Activated CD4-positive, CD25-positive, alpha-beta regulatory T cell treated with anti-CD3 and anti-CD28 coated beads, Interleukin-2, amount 50 U/mL, for 72 hours (primary cell): ENCODE data around the gene HMCN2.
"Not testable (repeated sequence)": the region's sequence is repeated elsewhere in the genome, so short reads cannot be mapped to it uniquely, and the experiment has no call there.

Source experiments
- DNase-seq: peaks from one replicate; pipeline ENCODE4 v3.0.0; 2021

Gene HMCN2

DNA sequence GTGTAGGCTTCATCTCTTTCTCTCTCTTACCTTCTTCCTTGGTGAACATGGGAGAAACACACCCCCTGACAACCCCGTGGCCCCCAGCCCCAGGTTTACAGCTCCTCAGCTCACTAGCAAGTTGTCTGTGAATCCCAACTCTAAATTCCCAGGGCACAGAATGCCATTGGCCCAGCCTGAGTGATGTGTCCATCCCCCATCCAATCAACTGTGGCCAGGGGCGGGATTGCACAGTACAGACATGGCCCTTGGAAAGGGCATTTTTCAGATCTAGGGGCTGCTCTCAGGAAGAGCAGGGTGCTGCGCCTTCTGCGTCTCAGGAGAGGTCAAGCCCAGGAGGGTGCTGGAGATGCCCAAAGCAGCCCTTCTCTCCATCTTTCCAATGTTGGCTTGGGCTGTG lies 131.0 kb downstream of the HMCN2 start:
- no peak for DNase-seq

DNA sequence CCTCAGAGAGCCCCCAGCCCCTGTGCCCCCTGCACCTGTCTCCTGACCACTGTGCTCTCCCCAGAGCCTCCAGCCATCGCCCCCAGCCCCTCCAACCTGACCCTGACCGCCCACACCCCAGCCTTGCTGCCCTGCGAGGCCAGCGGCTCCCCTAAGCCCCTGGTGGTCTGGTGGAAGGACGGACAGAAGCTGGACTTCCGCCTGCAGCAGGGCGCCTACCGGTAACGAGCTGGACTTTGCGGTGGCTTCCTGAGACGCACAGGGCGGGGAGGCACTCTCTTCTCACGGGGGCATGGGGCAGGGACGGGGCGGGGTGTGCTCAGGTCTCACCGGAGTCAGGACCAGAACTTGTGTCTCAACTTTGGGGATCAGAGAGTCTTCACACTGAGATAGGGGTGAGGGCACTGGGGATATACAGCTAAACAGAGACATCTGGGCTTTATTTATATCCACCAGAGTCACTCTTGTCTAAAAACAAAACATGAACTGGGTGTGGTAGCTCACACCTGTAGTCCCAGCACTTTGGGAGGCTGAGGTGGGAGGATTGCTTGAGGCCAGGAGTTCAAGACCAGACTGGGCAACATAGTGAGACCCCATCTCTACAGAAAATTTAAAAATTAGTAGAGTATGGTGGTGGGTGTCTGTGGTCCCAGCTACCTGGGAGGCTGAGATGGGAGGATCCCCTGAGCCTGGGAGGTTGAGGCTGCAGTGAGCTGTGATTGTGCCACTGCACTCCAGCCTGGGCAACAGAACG lies 133.1 kb downstream of the HMCN2 start:
- DNase-seq: no peak

DNA sequence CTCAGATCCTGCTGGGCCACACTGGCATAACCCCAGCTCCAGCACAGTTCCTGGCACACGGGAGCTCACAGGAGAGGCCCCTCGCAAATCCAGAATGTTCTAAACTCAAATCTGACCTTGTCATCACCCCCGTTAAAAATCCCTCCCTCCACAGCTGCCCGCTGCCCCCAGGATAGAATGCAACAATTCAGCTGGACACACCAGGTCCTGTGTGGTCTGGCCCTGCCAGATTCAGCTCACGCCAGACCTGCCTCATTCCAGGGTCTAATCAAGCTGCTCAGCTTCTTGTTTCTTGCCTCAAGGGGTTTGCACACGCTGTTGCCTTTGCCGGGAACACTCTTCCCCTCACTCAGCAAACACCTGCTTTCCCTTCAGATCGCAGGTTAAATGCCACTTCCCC lies 134.2 kb downstream of the HMCN2 start:
- no peak for DNase-seq

DNA sequence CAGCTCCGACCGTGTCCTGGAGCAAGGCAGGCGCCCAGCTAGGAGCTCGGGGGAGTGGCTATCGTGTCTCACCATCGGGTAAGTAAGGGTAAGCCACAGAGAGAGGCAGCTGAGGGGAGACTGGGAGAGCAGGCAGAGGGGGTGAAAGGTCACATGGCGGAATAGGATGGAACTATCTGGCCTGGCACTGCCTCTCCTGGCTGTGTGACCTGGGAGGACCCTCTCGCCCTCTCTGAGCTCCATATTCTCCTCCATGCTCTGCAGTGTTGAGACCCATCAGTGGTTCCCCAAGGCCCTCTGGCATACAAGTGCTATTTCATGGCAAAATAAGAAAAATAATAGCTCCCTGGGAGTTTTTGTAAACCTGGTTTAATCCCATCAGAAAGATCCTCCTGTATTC lies 135.3 kb downstream of the HMCN2 start:
- no peak for DNase-seq

DNA sequence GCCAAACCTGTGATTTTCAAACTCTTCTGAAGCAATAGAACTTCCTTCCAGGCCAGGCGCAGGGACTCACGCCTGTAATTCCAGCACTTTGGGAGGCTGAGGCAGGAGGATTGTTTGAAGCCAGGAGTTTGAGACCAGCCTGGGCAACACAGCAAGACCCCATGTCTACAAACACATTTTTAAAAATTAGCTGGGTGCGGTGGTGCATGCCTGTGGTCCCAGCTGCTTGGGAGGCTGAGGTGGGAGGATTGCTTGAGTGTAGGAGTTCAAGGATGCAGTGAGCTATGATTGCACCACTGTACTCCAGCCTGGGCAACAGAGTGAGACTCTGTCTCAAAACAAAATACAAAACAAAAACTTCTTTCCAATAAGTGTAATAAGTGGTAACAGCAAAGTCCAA lies 136.2 kb downstream of the HMCN2 start:
- not testable (repeated sequence) for DNase-seq

DNA sequence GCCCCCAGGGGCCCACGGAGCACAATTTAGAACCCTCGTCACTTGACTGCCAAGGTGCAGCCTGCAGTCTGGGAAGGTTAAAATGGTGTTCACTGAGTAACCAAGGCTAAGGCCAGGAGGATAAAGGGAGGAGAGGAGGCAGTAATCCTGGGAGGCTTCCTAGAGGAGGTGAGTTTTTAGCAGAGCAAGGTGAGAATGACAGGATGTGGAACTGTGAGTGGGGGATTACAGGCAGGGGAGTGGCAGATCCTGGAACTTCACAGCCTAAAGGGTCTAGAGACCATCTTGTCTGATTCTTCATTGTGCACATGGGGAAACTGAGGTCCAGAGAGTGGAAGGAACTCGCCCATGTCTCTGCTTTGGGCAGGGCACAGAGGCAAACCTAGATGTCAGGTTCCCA lies 136.7 kb downstream of the HMCN2 start:
- DNase-seq: no peak

DNA sequence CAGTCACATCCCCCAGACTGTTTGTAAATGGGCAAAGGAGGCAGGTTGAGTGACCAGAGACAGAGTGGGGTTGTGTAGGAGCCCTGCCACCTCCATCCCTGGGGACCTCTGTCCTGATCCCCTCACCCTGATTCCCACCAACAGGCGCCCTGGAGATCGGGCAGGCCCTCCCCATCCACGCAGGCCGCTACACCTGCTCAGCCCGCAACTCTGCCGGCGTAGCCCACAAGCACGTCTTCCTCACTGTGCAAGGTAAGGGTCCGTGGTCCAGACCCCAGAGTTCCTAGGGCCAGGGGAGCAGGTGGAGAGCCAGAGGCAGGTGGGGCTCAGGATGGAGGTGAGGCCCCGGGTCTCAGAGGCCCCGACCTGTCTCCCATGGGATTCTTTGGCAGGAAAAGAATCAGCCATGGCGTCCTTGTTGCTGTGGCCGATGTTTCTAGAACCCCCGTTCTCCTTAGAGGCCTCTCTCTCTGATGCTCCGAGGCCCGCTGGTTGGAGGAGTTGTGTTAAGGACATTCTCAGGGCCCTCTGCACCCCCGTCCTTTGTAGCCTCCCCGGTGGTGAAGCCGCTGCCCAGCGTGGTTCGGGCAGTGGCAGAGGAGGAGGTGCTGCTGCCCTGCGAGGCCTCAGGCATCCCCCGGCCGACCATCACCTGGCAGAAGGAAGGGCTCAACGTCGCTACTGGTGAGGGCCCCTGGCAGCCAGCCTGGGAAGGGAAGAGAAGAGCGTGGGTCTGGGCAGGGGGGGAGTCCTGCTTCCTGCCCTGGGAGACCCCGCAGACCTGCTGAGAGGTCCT lies 137.3 kb downstream of the HMCN2 start:
- DNase-seq: no peak

DNA sequence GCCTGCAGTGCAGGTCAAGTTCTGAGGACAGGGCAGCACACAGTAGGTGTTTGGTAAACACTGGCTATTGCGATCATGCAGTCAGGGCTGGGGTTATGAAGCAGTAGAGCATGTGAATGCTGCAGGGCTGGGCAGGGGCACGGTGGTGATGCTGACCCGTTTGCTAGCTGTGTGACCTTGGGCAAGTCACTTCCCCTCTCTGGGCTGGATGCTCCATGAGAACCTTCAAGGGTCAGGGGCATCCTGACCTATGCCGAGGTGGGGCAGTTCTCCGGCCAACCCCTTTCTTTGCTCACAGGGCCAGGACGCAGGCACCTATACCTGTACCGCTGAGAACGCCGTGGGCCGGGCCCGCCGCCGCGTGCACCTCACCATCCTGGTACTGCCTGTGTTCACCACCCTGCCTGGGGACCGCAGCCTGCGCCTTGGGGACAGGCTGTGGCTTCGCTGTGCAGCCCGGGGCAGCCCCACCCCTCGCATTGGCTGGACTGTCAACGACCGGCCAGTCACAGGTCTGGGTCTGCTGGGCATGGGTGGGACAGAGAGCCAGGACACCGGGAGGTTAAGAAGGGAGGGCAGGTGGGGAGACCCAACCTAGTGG lies 140.2 kb downstream of the HMCN2 start:
- no peak for DNase-seq

DNA sequence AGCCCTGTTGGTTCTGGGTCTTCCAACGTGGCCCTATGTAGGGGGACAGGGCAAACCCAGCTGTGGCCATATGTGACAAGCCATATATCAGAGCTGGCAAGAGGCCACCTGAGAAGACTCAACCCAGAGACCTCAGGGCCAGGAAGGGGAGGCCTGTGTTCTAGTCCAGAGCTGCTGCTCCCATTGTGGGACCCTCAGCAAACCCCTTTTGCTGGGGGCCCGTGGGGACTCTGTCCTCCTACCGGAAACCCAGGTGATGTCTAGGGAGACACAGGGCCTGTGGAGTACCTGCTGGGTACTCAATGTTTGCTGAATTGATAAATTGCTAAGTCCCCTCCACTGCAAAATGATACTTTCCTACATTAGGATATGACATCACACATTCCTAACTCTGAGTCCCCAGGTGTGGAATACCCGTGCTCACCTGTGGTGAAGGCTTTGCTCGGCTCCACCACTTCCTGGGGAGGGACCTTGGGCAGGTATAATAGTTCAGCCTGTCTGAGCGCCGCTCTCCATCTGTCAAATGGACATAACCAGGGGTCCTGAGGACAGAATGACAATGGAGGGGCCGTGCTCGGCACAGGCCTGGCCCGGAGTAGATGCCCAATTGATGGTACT lies 140.8 kb downstream of the HMCN2 start:
- no peak for DNase-seq

DNA sequence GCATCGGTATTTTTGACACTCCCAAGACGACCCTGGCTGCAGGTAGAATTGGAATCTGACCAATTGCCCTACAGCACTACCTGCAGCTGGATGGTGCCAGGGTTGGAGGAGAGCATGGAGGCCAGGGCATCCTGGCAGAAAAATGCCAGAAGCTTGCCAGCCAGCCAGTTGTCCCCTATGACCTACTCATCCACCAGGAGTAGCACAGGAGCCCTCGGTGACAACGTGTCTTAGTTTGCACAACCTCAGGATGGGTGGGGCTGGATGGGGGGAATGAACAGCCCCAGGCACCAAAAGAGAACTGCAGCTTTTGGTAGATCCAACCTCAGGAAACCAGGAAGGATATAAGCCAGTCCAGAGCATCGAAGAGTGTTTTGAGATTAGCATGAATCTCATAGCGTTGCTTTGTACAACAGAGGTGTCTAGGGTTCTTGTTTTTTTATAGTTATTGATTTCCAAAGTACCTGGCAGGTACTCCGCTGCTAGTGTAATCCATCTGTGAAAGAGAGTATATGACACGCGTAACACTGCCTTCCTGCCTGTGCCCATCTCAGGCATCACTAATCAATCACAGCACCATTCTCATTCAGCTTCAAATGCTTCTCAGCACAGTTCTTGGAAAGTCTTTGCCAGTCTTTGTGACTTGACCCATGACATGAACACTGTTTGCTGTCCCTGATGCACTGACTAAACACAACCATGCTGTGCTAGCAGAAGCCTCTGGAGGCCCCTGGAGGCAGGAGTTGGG lies 142.5 kb downstream of the HMCN2 start:
- no peak for DNase-seq

DNA sequence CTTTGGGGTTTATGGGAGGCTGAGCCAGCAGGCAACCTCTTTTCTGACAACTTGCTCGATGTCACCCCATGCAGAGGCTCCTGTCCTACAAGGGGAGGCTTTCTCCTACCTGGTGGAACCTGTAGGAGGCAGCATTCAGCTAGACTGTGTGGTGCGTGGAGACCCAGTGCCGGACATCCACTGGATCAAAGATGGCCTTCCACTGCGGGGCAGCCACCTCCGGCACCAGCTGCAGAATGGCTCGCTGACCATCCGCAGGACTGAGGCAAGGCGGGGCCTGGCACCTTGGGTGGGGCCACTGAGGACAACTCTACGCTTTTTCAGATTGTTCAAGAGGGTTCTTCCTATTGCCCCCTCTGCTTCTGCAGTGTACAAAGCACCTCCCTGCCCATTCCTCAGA lies 143.1 kb downstream of the HMCN2 start:
- no peak for DNase-seq

DNA sequence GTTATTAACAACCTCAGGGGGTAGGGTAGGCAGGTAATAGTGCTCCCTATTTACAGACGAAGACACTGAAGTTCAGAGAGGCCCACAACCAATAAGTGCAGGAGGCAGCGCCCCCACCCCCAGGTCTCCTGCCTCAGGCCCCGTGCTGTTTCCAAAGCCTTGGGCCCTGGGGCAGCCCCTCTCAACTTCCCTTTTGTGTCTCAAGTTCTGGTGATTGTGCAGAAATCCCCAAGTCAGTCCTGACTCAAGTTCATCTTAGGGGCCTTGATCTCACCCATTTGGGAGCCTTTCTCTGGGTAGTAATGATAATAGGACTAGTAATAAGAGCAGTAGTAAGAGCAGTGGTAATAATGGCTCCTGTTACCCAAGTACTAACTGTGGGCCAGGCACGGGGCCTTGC lies 143.7 kb downstream of the HMCN2 start:
- DNase-seq: no peak

DNA sequence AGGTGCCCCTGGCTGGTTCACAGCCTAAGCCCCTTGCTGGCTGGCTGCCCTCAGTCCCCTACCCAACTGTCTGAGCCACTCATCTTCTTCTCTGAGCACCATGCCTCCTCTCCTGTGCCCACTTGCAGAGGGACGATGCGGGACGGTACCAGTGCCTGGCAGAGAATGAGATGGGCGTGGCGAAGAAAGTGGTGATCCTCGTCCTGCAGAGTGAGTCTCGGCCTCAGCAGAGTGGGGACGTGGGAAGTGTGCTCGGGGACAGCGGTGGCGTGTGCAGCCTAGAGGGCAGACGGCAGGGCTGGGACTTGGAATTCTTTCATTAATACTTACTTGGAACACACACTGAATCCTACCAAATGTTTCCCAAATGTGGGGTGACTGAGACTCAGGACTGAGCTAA lies 144.9 kb downstream of the HMCN2 start:
- DNase-seq: no peak

DNA sequence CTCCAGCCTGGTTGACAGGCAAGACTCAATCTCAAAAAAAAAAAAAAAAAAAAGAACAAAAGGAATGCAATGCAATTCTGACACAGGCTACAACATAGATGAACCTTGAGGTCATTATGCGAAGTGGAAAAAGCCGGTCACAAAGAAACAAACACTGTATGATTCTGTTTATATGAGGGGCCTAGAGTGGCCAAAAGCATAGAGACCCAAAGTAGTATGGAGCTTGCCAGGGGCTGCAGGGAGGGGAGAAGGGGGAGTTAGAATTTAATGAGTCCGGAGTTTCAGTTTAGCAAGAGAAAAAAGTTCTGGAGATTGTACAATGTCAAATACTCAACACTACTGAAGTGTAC lies 146.0 kb downstream of the HMCN2 start:
- DNase-seq: no peak

DNA sequence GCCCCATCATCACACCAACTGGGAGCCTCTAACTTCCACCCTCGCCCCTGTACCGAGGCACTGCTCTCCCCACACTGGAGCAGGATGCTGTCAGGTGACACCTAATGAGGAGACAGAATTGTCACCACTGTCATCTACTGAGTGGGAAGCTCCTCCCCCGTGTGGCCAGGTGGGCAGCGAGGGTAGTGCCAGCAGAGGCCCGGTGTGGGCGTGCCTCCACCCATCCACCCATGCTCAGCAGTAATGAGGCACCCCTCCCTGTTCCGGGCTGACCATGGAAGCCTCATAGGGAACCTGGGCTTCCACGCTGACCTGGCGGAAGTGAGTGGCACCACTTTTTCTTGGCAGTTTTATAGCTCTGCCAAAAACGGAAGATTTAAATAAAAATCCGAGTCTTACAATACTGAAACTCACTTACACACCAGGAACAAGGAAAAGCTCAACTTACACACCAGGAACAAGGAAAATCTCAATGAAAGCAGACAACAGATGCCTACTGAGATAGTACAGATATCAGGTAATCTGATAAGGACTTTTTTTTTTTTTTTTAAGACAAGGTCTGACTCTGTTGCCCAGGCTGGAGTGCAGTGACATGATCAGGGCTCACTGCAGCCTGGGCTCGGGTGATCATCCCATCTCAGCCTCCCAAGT lies 148.6 kb downstream of the HMCN2 start:
- no peak for DNase-seq

DNA sequence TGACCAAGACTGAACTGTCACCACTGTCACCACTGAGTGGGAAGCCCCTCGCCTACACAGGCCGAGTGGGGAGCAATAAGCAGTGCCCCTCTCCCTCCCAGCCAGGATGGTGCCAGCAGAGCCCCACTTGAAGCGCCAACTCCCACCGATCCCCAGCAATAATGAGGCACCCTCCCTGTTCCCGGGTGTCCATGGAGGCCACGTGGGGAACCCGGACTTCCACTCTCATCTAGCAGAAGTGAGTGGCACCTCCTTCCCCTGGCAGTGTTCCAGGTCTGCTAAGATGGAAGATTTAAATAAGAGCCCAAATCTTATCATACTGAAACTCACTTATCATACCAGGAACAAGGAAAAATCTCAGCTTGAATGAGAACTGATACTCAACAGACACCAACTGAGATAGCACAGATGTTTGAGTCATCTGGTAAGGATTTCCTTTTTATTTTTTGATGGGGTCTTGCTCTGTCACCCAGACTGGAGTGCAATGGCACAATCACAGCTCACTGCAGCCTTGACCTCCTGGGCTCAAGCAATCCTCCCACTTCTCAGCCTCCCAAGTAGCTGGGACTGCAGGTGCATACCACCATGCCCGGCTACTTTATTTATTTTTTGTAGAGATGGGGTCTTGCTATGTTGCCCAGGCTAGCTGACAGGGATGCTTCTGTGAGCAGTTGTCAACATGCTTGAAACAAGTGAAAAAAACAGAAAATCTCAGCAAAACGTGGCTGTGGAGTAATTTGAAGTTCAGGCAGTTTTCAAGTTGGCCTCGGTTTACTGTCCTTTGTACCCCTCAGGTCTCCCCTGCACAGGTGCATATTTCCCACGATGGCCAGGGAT lies 149.6 kb downstream of the HMCN2 start:
- no peak for DNase-seq

DNA sequence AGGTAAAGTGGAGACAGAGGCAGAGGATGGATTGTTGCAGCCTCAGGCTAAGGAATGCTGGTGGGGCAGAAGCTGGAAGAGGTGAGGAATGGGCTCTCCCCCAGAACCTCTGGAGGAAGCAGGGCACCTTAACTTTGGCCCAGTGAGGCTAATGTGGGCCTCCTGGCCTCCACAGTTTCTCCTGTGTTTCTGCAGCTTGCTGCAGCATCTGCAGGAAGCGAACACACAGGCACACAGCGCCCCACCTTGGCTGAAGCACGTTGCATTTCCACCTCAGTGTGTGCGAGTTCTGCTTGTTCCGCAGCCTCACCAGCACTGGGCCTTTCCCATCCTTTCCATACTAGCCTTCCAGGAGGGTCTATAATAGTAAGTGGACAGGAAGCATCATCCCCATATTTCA lies 152.0 kb downstream of the HMCN2 start:
- DNase-seq: no peak

DNA sequence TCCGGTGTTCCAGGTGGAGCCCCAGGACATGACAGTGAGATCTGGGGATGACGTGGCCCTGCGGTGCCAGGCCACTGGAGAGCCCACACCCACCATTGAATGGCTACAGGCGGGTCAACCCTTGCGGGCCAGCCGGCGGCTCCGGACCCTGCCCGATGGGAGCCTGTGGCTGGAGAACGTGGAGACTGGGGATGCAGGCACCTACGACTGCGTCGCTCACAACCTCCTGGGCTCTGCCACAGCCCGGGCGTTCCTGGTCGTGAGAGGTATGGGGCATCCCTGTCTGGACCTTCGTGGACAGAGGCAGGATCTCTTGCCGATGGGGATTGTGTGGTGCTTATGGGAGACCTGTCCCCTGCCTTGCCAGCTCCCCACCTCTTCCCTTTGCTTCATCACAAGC lies 153.2 kb downstream of the HMCN2 start:
- no peak for DNase-seq

DNA sequence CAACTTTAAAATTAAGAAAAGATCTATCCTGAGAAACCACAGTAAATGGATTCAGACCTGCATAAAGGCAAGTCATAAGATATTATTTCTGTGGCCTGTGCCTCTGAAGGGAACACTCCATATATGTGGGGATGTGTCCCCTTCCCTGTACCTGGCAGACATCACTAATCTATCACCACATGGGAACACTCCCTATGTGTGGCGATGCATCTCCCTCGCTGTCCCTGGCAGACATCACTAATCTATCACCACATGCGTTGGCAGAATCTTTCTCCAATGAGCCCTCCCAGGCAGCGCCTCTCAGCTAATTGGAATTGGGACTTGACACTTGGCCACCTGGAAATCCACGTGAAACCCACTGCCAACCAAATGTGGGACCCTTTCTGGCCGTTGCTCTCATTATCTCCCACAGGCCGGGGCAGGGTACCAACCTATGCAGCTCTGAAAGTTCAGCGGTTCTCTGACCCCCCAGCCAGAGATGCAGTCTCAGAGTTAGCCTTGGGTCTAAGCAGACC lies 154.0 kb downstream of the HMCN2 start:
- DNase-seq: no peak

DNA sequence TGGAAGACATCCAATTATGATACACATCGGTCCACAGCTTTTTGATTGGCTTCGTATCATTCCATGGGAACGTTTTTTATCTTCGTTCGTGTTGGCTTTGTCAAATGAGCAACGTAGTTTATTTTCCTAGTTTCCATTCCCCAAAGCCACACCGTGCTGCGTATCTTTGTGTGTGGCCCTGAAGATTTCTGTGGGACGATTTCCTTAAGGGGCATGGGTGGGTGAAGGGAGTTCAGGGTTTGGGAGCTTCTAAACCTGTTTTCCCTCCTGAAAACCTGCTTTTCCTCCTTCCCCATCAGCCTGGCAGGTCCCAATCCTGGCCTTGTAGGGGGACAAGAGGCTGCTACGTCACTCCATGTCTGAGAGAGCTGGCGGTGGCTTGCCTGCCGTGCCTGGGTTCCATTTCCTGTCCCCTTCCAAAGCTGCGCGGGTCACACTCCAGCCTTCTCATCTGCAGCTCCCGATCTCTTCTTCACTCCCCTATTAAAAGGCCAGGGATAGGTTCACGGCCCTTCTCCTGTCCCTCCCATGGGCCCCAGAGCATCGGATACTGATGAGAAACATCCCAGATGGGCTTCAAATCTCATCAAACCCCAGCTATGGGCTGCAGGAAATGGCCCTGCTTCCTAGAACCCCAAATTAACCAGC lies 155.7 kb downstream of the HMCN2 start:
- DNase-seq: no peak

DNA sequence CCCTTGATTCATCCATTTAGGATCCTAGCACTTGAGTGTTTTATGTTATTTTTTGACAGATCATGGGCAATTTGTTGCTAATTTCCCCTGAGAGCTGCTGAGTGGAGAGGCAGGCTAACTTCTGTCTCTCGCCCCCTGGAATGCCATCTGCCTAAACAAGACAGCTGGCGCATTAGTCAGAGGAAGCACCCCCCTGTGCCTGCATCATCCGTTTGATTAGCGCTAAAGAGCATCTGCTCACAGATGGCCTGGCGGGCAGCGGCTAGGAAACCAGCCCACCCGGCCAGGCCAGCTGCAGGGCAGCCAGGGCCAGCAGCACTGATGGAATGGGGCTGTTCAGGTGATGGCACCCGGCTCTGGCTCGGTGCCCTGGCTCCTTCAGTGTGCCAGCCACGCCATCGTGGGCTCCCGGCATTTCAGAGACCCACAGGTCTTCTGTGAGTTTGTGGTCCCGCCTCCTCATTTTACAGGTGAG lies 156.3 kb downstream of the HMCN2 start:
- DNase-seq: no peak
